ENCODE measurements around the gene MAP3K5. TPM values are rescaled to one million over a fixed set of nuclear protein-coding genes. Genes with fewer than 3 reads are reported as not detected.

MAP3K5 gene
- total and polyA plus RNA-seq, 9 of the 15 experiments (the other 6 are each of a cell fraction or from before 2014, with no cell fraction given), result 2.2 to 13.0 (median 9.9) TPM

DNA sequence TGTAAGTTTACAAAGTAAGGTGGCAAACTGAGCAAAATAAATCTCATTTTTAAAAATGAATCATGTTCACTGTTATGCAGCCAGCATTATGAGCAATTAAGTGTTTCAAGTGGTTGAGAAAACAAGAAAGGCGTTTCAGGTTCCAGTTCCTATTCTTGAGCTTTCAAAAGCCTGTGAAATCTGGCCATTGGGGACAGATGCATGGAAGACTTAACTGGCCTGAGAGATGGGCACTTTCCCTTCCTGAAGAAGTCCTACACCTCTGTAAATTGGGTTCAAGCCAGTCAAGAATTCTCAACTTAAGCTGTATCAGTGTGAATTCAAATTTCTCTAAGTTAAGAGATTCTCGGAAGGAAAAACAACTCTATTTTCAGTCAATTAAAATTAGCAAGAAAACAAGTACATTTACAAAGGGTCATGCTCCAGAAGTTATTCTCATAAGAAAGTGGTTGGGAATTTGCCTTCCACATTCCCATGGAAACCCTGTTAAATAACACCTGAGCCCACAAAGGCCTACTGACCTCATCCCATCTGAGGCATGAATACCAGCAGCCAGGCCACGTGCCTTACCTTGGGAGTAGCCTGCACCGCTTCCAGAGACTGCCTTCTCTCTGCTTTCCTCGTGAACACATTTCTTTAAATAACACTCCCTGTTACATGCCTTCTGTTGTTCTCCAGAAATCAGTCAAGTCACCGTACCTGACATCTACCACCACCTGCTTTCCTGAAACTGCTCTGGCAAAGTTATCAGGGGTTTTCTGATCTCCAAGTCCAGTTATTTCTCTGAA is 19.4 kb downstream of the MAP3K5 start (continued):
- no peak for TF ChIP-seq SMARCC2 (IDR thresholded peaks at IDR 0.05; ENCODE audit: low read depth)
- no peak for TF ChIP-seq SOX6 (IDR thresholded peaks at IDR 0.05)
- TF ChIP-seq SMAD4 (CRISPR knock-in tag; conservative IDR thresholded peaks at IDR 0.05), result 0 out of 2 replicates have a peak, but pooled peaks have one; percentile 19
- no peak for TF ChIP-seq GTF2F1 (IDR thresholded peaks at IDR 0.05; ENCODE audit: low read depth, low read length)
- TF ChIP-seq XRCC5 (IDR thresholded peaks at IDR 0.05; ENCODE audit: low read depth, low read length), result no peak
- TF ChIP-seq, protein P1, sequence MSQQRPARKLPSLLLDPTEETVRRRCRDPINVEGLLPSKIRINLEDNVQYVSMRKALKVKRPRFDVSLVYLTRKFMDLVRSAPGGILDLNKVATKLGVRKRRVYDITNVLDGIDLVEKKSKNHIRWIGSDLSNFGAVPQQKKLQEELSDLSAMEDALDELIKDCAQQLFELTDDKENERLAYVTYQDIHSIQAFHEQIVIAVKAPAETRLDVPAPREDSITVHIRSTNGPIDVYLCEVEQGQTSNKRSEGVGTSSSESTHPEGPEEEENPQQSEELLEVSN (IDR thresholded peaks at IDR 0.05; ENCODE audit: borderline replicate concordance in 1 of 2, extremely low read depth in 1 of 2, insufficient read depth in 1 of 2, insufficient read length in 1 of 2, low read depth in 1 of 2, low read length in 1 of 2, poor library complexity in 1 of 2, severe bottlenecking in 1 of 2), result no peak
- no peak for TF ChIP-seq KDM5B (IDR thresholded peaks at IDR 0.05; ENCODE audit: insufficient replicate concordance, low read depth, low read length)
- TF ChIP-seq, protein P2, sequence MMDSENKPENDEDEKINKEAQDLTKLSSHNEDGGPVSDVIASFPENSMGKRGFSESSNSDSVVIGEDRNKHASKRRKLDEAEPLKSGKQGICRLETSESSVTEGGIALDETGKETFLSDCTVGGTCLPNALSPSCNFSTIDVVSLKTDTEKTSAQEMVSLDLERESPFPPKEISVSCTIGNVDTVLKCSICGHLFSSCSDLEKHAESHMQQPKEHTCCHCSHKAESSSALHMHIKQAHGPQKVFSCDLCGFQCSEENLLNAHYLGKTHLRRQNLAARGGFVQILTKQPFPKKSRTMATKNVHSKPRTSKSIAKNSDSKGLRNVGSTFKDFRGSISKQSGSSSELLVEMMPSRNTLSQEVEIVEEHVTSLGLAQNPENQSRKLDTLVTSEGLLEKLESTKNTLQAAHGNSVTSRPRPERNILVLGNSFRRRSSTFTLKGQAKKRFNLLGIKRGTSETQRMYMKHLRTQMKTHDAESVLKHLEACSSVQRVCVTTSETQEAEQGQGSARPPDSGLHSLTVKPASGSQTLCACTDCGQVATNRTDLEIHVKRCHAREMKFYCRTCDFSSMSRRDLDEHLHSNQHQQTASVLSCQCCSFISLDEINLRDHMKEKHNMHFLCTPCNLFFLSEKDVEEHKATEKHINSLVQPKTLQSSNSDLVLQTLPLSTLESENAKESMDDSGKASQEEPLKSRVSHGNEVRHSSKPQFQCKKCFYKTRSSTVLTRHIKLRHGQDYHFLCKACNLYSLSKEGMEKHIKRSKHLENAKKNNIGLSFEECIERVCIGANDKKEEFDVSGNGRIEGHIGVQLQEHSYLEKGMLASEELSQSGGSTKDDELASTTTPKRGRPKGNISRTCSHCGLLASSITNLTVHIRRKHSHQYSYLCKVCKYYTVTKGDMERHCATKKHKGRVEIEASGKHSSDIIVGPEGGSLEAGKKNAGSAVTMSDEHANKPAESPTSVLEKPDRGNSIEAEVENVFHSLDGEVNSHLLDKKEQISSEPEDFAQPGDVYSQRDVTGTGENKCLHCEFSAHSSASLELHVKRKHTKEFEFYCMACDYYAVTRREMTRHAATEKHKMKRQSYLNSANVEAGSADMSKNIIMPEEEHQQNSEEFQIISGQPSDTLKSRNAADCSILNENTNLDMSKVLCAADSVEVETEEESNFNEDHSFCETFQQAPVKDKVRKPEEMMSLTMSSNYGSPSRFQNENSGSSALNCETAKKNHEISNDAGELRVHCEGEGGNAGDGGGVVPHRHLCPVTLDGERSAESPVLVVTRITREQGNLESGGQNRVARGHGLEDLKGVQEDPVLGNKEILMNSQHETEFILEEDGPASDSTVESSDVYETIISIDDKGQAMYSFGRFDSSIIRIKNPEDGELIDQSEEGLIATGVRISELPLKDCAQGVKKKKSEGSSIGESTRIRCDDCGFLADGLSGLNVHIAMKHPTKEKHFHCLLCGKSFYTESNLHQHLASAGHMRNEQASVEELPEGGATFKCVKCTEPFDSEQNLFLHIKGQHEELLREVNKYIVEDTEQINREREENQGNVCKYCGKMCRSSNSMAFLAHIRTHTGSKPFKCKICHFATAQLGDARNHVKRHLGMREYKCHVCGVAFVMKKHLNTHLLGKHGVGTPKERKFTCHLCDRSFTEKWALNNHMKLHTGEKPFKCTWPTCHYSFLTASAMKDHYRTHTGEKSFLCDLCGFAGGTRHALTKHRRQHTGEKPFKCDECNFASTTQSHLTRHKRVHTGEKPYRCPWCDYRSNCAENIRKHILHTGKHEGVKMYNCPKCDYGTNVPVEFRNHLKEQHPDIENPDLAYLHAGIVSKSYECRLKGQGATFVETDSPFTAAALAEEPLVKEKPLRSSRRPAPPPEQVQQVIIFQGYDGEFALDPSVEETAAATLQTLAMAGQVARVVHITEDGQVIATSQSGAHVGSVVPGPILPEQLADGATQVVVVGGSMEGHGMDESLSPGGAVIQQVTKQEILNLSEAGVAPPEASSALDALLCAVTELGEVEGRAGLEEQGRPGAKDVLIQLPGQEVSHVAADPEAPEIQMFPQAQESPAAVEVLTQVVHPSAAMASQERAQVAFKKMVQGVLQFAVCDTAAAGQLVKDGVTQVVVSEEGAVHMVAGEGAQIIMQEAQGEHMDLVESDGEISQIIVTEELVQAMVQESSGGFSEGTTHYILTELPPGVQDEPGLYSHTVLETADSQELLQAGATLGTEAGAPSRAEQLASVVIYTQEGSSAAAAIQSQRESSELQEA (IDR thresholded peaks at IDR 0.05; ENCODE audit: low read depth), result no peak
- no peak for TF ChIP-seq RFX7 (CRISPR knock-in tag; IDR thresholded peaks at IDR 0.05)
- no peak for TF ChIP-seq ZSCAN32 (CRISPR knock-in tag; IDR thresholded peaks at IDR 0.05)
- TF ChIP-seq SMC3 (conservative IDR thresholded peaks at IDR 0.05; ENCODE audit: insufficient read depth, low read depth, low read length), result no peak
- TF ChIP-seq GABPA (tag; conservative IDR thresholded peaks at IDR 0.05; ENCODE audit: low read depth), result no peak
- no peak for TF ChIP-seq DPF2 (IDR thresholded peaks at IDR 0.05)
- TF ChIP-seq ZEB2 (IDR thresholded peaks at IDR 0.05), result 0 out of 2 replicates have a peak, but pooled peaks have one; percentile 43
- TF ChIP-seq, protein P3, sequence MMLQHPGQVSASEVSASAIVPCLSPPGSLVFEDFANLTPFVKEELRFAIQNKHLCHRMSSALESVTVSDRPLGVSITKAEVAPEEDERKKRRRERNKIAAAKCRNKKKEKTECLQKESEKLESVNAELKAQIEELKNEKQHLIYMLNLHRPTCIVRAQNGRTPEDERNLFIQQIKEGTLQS (IDR thresholded peaks at IDR 0.05), result no peak
- TF ChIP-seq, protein P3 (CRISPR knock-in tag; conservative IDR thresholded peaks at IDR 0.05), result no peak
- TF ChIP-seq TCF7 (IDR thresholded peaks at IDR 0.05; ENCODE audit: borderline replicate concordance), result no peak
- TF ChIP-seq DNMT1 (IDR thresholded peaks at IDR 0.05), result no peak
- TF ChIP-seq ZNF778 (CRISPR knock-in tag; IDR thresholded peaks at IDR 0.05), result no peak
